ENCODE results near the gene DEPP1.

Gene DEPP1

DNA sequence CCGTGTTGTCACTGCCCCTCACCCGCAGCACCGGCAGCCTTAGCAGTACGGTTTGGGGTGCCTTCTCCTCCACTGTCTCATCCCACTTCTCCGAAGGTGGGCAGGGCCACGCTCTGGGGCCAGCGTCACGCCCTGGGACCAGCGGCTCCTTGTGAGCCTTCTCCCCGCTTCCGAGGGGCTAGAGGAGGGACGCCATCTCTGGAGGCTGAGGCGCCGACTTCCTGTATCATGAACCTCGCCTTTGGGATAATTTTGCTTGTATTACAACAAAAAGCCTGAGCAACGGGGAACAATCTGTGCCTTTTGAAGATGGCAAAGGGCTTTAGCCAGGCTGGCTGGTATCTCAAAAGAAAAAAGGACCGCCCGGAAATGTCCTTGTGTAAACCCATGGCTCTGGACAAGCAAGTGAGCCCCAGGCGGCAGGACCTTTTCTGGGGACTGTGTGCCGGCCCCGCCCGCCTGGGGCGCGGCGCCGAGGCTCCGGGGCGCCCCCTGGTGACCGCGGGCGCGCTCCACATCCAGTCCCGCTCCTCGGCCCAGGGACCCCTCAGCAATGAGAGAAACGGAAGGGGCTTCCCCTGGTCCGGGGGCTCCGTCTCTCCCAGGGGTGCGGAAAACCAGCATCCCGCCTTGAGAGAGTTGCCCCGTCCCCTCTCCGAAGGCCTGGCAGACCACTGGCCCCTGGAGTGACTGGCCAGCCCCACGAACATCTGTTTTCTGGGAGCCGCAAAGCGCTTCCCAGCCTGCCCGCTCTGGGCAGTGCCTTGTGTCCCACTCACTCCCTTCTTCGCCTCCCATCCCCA is 3.8 kb downstream of the DEPP1 start:
- CTCF ChIA-PET = interaction anchor here (0.8 to 2.6 kb wide), 12 partner anchors 8 to 42 kb away, joined by 3 to 29 read pairs (median 8); no protein-coding TSS in a partner anchor
- Histone ChIP-seq H3K4me1 (ENCODE audit: control extremely low read depth in 1 of 4, control insufficient read depth in 4 of 4, insufficient read depth in 4 of 4, low read length in 3 of 4) (peaks cover 4 to 67% (median 61%) of the 10 kb centered on the region in 4 experiments), H3K36me3 (ENCODE audit: control insufficient read depth in 4 of 4, insufficient read depth in 4 of 4, low read length in 3 of 4) (peaks cover 0 to 19% (median 0%) of the 10 kb centered on the region in 4 experiments), H3K4me3 (ENCODE audit: control insufficient read depth in 1 of 7, extremely low read depth in 1 of 7, insufficient read depth in 4 of 7, low read depth in 2 of 7, low read length in 6 of 7) (peak overlapping the region in 5 of 7 experiments; percentile 49 to 73 (median 59)), H3K27ac (ENCODE audit: insufficient read depth in 1 of 2, low read depth in 1 of 2, low read length in 2 of 2, poor library complexity in 1 of 2, severe bottlenecking in 2 of 2) (no peak overlapping the region), H3K27me3 (replicated peaks in 2 of 5; ENCODE audit: control insufficient read depth in 4 of 5, insufficient read depth in 5 of 5, low read length in 4 of 5) (no peaks in the 10 kb centered on the region), H3K9me3 (ENCODE audit: control extremely low read depth in 1 of 5, control insufficient read depth in 4 of 5, insufficient read depth in 2 of 5, low read depth in 1 of 5, low read length in 4 of 5) (no peaks in the 10 kb centered on the region)
- POLR2A ChIA-PET = interaction anchor here (1.2 kb wide), 1 partner anchor 37 kb away, joined by 3 read pairs; no protein-coding TSS in a partner anchor
- peak in 2 of 3 donors; percentile 61 to 62 for DNase-seq
- 8% methylated on average over 20 of the region's 46 CpGs for whole genome bisulfite sequencing (ENCODE audit: insufficient coverage)

DNA sequence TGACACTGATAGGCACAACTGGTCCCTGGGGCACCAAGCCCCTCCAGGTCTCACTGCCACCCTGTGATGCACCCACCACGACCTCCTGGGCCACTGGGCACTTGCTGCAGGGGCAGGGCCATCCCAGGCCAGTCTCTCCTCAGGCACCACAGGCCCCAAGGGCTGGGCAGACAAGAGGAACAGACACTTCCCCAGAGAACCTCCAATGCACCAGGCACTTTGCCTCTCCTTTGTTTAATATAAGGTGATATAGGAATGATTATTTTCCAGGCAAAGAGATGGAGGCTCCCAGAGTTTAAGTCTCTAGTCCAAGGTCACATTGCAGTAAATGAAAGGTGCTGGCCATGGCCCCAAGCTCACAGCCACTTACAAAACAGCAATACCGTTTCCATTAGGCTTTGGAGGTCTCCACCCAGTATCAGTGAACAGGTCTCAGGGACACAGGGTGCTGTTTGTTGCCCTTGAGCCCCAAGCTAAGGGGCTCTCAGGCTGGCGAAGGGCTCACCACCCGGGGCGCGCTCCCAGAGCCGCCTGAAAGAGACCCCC is 4.5 kb downstream of the DEPP1 start:
- Histone ChIP-seq H3K36me3 (ENCODE audit: control insufficient read depth in 4 of 4, insufficient read depth in 4 of 4, low read length in 3 of 4) (peaks cover 0 to 19% (median 0%) of the 10 kb centered on the region in 4 experiments), H3K27ac (ENCODE audit: insufficient read depth in 1 of 2, low read depth in 1 of 2, low read length in 2 of 2, poor library complexity in 1 of 2, severe bottlenecking in 2 of 2) (no peak overlapping the region), H3K4me1 (ENCODE audit: control extremely low read depth in 1 of 4, control insufficient read depth in 4 of 4, insufficient read depth in 4 of 4, low read length in 3 of 4) (peaks cover 8 to 63% (median 59%) of the 10 kb centered on the region in 4 experiments), H3K9me3 (ENCODE audit: control extremely low read depth in 1 of 5, control insufficient read depth in 4 of 5, insufficient read depth in 2 of 5, low read depth in 1 of 5, low read length in 4 of 5) (no peaks in the 10 kb centered on the region), H3K27me3 (replicated peaks in 2 of 5; ENCODE audit: control insufficient read depth in 4 of 5, insufficient read depth in 5 of 5, low read length in 4 of 5) (no peaks in the 10 kb centered on the region), H3K4me3 (ENCODE audit: control insufficient read depth in 1 of 7, extremely low read depth in 1 of 7, insufficient read depth in 4 of 7, low read depth in 2 of 7, low read length in 6 of 7) (peak overlapping the region in 4 of 7 experiments; percentile 49 to 73 (median 64))
- CTCF ChIA-PET = interaction anchor here (0.8 to 2.6 kb wide), 5 partner anchors 10 to 43 kb away, joined by 3 to 24 read pairs (median 4); no protein-coding TSS in a partner anchor
- no peak for DNase-seq
- WGBS (ENCODE audit: insufficient coverage) = 56% methylated on average over 3 of the region's 7 CpGs
- POLR2A ChIA-PET = no interaction called here

DNA sequence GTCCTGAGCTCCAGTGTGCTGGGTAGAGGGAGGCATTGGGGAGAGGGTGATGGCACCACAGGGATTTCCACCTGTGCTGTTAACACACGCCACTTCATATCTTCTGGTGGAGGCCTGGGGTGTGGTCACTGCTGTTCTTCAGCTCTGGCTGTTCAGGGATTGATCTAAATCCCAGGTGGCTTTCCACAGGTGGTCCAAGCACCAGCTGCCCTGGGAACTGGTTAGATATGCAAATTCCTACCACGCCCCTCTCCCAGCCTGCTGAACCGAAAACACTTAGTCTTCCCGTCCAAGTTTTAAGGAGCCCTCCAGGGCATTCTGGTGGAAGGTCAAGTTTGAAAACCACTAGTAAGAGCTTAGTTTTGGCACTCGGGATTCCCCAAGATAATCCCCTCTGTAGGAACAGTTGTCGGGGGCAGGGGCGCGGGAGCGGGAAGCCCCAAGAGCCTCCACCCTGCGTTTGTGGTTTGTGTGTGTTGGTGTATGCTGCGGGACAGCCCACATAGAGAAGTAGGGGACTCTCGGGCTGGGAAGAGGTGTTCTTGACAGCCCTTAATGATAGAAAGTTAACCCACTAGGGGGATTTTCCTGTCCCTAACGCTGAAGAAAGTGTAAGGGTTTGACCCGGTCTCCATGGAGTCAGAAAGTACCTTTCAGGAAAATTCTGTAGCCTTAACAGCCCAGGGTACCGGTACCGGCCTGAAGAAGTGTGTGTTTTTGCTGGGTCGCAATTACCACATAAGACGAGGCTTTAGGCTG is 5.1 kb downstream of the DEPP1 start:
- Histone ChIP-seq H3K4me3 (ENCODE audit: control insufficient read depth in 1 of 7, extremely low read depth in 1 of 7, insufficient read depth in 4 of 7, low read depth in 2 of 7, low read length in 6 of 7) (peak overlapping the region in 1 of 7 experiments; percentile 73), H3K27ac (ENCODE audit: insufficient read depth in 1 of 2, low read depth in 1 of 2, low read length in 2 of 2, poor library complexity in 1 of 2, severe bottlenecking in 2 of 2) (no peak overlapping the region), H3K9me3 (ENCODE audit: control extremely low read depth in 1 of 5, control insufficient read depth in 4 of 5, insufficient read depth in 2 of 5, low read depth in 1 of 5, low read length in 4 of 5) (no peaks in the 10 kb centered on the region), H3K27me3 (replicated peaks in 2 of 5; ENCODE audit: control insufficient read depth in 4 of 5, insufficient read depth in 5 of 5, low read length in 4 of 5) (no peaks in the 10 kb centered on the region), H3K36me3 (ENCODE audit: control insufficient read depth in 4 of 4, insufficient read depth in 4 of 4, low read length in 3 of 4) (peaks cover 0 to 19% (median 0%) of the 10 kb centered on the region in 4 experiments), H3K4me1 (ENCODE audit: control extremely low read depth in 1 of 4, control insufficient read depth in 4 of 4, insufficient read depth in 4 of 4, low read length in 3 of 4) (peaks cover 13 to 63% (median 59%) of the 10 kb centered on the region in 4 experiments)
- ChIA-PET POLR2A (interaction anchor here (0.8 kb wide), 1 partner anchor 13 kb away, joined by 3 read pairs; no protein-coding TSS in a partner anchor), CTCF (interaction anchor here (0.8 to 2.6 kb wide), 10 partner anchors 9 to 108 kb away, joined by 3 to 24 read pairs (median 4); no protein-coding TSS in a partner anchor)
- peak in 2 of 3 donors; percentile 28 to 35 for DNase-seq
- 55% methylated on average over 15 of the region's 18 CpGs for WGBS (ENCODE audit: insufficient coverage)

DNA sequence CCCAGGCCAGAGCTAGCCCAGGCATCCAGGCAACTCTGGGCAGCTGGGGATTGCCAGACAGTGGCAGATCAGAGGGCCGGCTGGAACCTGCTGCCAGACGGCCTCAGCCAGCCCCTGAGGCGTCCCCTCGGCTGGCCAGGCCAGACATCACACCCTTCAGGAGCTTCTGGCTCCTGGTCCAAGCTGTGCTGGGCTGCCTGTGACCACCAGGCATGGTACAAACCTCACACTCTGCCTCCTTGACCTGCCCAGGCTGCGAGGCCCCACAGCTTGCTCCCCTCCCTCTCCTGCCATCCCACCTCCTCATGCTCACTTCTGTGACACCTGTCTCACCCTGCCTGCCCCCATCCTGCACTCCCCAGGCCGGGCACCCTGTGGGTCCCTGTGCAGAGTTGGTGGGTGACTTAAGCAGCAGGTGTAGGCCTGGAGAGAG is 5.7 kb downstream of the DEPP1 start:
- H3K4me1 ChIP-seq (ENCODE audit: control extremely low read depth in 1 of 4, control insufficient read depth in 4 of 4, insufficient read depth in 4 of 4, low read length in 3 of 4) = peaks cover 19 to 63% (median 61%) of the 10 kb centered on the region in 4 experiments

DNA sequence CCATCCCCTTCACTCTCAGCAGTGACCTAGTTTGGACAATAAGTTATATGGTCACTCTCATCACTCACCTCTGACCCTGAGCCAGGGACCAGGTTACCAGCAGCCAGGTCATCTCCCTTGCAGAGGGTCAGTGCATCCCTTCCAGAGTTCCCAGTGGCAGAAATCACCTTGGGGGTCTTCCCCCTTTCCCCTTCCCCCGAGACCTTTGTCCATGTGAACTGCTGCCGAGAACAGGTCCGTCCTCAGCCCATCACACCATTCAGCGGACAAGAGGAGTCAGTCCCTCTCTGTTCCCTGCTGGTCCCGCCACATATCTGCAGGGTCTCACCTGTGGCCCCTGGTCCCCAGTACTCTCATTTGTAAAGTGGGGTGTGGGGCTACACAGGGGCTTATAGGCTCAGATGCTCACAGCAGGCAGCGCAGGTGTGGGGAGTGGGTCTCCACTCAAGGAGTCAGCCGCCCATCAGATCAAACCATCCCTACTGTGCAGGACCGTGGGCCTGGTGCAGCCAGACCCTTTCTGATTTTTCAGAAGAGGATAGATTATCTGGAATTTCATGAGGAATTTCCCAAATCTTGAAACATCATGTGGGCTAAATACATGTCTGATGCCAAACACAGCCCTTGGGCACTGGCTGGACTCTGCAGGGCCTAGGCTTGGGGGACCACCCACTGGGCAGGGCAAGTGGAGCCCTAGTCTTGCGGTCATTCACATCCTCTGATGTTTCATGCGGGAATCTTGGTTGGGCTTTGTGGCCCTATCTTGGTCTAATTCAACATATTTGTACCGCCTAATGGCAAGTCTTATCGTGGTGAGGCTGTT is 6.5 kb downstream of the DEPP1 start:
- ChIA-PET CTCF (interaction anchor here (1.2 to 2.6 kb wide), 4 partner anchors 8 to 107 kb away, joined by 3 to 24 read pairs (median 12); no protein-coding TSS in a partner anchor), POLR2A (no interaction called here)
- H3K4me3 ChIP-seq (ENCODE audit: control insufficient read depth in 1 of 7, extremely low read depth in 1 of 7, insufficient read depth in 4 of 7, low read depth in 2 of 7, low read length in 6 of 7) = no peak overlapping the region
- DNase-seq = no peak
- no peaks in the 10 kb centered on the region for H3K27me3 ChIP-seq (replicated peaks in 2 of 5; ENCODE audit: control insufficient read depth in 4 of 5, insufficient read depth in 5 of 5, low read length in 4 of 5)
- peaks cover 25 to 63% (median 61%) of the 10 kb centered on the region in 4 experiments for H3K4me1 ChIP-seq (ENCODE audit: control extremely low read depth in 1 of 4, control insufficient read depth in 4 of 4, insufficient read depth in 4 of 4, low read length in 3 of 4)
- 98% methylated on average over 10 of the region's 12 CpGs for WGBS (ENCODE audit: insufficient coverage)
- H3K36me3 ChIP-seq (ENCODE audit: control insufficient read depth in 4 of 4, insufficient read depth in 4 of 4, low read length in 3 of 4) = peaks cover 0 to 12% (median 0%) of the 10 kb centered on the region in 4 experiments
- H3K9me3 ChIP-seq (ENCODE audit: control extremely low read depth in 1 of 5, control insufficient read depth in 4 of 5, insufficient read depth in 2 of 5, low read depth in 1 of 5, low read length in 4 of 5) = no peaks in the 10 kb centered on the region
- no peak overlapping the region for H3K27ac ChIP-seq (ENCODE audit: insufficient read depth in 1 of 2, low read depth in 1 of 2, low read length in 2 of 2, poor library complexity in 1 of 2, severe bottlenecking in 2 of 2)

More for the DNA sequence above, 5.7 kb downstream of the DEPP1 start:
- H3K4me3 ChIP-seq (ENCODE audit: control insufficient read depth in 1 of 7, extremely low read depth in 1 of 7, insufficient read depth in 4 of 7, low read depth in 2 of 7, low read length in 6 of 7) = no peak overlapping the region
- H3K27me3 ChIP-seq (replicated peaks in 2 of 5; ENCODE audit: control insufficient read depth in 4 of 5, insufficient read depth in 5 of 5, low read length in 4 of 5) = no peaks in the 10 kb centered on the region
- H3K27ac ChIP-seq (ENCODE audit: insufficient read depth in 1 of 2, low read depth in 1 of 2, low read length in 2 of 2, poor library complexity in 1 of 2, severe bottlenecking in 2 of 2) = no peak overlapping the region
- DNase-seq = no peak
- ChIA-PET POLR2A (interaction anchor here (0.8 kb wide), 1 partner anchor 13 kb away, joined by 3 read pairs; no protein-coding TSS in a partner anchor), CTCF (interaction anchor here (0.8 to 2.6 kb wide), 8 partner anchors 9 to 108 kb away, joined by 3 to 24 read pairs (median 4); no protein-coding TSS in a partner anchor)
- 100% methylated on average over 4 of the region's 6 CpGs for WGBS (ENCODE audit: insufficient coverage)
- H3K36me3 ChIP-seq (ENCODE audit: control insufficient read depth in 4 of 4, insufficient read depth in 4 of 4, low read length in 3 of 4) = peaks cover 0 to 19% (median 0%) of the 10 kb centered on the region in 4 experiments
- H3K9me3 ChIP-seq (ENCODE audit: control extremely low read depth in 1 of 5, control insufficient read depth in 4 of 5, insufficient read depth in 2 of 5, low read depth in 1 of 5, low read length in 4 of 5) = no peaks in the 10 kb centered on the region

DNA sequence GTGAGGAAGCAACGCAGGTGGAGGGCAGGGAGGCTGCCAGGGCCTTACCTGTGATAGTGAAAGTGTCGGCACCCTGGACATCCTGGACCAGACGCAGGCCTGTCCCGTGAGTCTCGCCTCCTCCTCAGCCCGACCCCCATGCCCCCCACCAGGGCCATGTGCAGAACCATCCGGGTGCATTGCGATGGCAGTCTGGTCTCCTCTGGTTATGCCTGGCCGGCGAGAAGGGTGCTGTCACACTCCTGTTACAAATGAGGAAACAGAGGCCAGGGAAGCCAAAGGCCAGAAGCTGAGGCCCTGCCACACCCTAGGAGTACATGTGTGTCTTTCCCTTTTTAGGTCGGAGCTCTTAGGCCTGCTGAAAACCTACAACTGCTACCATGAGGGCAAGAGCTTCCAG is 7.2 kb downstream of the DEPP1 start:
- ChIA-PET CTCF (no interaction called here), POLR2A (no interaction called here)
- no peaks in the 10 kb centered on the region for H3K9me3 ChIP-seq (ENCODE audit: control extremely low read depth in 1 of 5, control insufficient read depth in 4 of 5, insufficient read depth in 2 of 5, low read depth in 1 of 5, low read length in 4 of 5)
- DNase-seq = no peak
- peaks cover 0 to 6% (median 0%) of the 10 kb centered on the region in 4 experiments for H3K36me3 ChIP-seq (ENCODE audit: control insufficient read depth in 4 of 4, insufficient read depth in 4 of 4, low read length in 3 of 4)
- no peak overlapping the region for H3K4me3 ChIP-seq (ENCODE audit: control insufficient read depth in 1 of 7, extremely low read depth in 1 of 7, insufficient read depth in 4 of 7, low read depth in 2 of 7, low read length in 6 of 7)
- H3K4me1 ChIP-seq (ENCODE audit: control extremely low read depth in 1 of 4, control insufficient read depth in 4 of 4, insufficient read depth in 4 of 4, low read length in 3 of 4) = peaks cover 25 to 62% (median 57%) of the 10 kb centered on the region in 4 experiments
- no peak overlapping the region for H3K27ac ChIP-seq (ENCODE audit: insufficient read depth in 1 of 2, low read depth in 1 of 2, low read length in 2 of 2, poor library complexity in 1 of 2, severe bottlenecking in 2 of 2)
- no peaks in the 10 kb centered on the region for H3K27me3 ChIP-seq (replicated peaks in 2 of 5; ENCODE audit: control insufficient read depth in 4 of 5, insufficient read depth in 5 of 5, low read length in 4 of 5)
- WGBS (ENCODE audit: insufficient coverage) = 98% methylated on average over 6 of the region's 11 CpGs
